ENCODE data around the gene SOX5. TPM values are rescaled to one million over a fixed set of nuclear protein-coding genes. Genes with fewer than 3 reads are reported as not detected.

Gene SOX5
- total RNA-seq, 2 donors from 2014 or later: 3.9 to 5.1 TPM

DNA sequence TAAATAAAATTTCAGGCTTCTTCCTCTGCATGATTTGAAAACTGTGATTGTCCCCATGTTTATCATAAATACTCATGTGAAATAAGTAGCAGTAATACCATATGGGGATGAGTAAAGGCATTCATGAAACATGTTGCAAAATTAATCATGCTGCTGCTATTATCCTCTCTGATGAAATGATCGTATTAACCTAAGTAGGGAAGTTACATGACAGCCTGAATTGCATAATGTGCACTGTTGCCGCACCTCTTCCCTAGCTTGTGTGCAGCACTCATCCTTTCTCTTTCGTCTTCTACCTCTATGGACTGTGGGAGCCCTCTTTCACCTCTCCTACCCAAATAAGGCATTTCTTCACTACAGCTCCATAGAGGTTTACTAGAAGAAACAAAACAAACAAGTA lies 367.6 kb downstream of the SOX5 start:
- intact Hi-C loops (cut with DNase I, micrococcal nuclease): no loop called here
- DNase-seq: no peak
- ATAC-seq: no peak

- DNase-seq (no peak), ATAC-seq (no peak)
- intact Hi-C loops (cut with DNase I, micrococcal nuclease): no loop called here
Measured at GRCh38 chr12:23579257-23579656, 370.2 kb downstream of the SOX5 start.

DNA sequence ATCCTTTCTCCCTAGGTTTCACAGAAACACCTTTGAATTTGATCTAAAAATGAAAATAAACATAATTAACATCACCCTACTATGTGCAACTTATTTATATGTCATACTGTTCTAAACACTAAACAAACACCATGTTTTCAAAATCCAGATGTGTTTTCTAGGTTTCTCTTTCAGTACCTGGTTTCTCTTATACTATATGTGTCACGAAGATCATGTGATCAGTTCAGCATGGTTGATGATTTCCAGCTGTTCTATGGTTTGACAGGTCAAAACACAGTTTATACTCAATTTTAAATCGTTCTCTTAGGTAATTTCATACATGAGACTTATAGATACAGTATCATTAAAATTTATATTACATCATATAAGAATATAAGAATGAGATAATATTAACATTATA lies 373.1 kb downstream of the SOX5 start:
- no peak for DNase-seq
- ATAC-seq: no peak
- intact Hi-C loops (cut with DNase I, micrococcal nuclease): no loop called here

DNA sequence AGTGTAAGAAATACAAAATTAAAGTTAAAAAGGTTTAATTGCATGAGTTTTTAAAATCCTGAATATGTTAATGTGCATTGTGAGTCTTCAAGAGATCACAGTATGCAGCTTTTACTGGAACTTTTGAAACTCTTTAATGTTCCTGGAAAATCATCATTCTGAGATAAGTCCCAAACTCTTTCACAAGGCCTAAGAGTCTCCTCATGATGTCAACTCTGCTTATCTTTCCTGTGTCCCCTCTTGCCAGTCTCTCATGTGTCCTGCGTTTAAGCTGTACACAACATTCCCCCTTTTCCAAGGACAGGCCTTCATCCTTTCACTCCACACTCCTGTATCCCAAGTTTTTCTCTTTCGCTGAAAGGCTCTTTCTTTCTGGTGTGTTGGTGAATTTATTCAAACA lies 380.1 kb downstream of the SOX5 start:
- DNase-seq: no peak
- no peak for ATAC-seq
- intact Hi-C loops (cut with DNase I, micrococcal nuclease): no loop called here

- DNase-seq: no peak
- intact Hi-C loops (cut with DNase I, micrococcal nuclease): no loop called here
- ATAC-seq: no peak
Measured at GRCh38 chr12:23566133-23566532, 383.3 kb downstream of the SOX5 start.

DNA sequence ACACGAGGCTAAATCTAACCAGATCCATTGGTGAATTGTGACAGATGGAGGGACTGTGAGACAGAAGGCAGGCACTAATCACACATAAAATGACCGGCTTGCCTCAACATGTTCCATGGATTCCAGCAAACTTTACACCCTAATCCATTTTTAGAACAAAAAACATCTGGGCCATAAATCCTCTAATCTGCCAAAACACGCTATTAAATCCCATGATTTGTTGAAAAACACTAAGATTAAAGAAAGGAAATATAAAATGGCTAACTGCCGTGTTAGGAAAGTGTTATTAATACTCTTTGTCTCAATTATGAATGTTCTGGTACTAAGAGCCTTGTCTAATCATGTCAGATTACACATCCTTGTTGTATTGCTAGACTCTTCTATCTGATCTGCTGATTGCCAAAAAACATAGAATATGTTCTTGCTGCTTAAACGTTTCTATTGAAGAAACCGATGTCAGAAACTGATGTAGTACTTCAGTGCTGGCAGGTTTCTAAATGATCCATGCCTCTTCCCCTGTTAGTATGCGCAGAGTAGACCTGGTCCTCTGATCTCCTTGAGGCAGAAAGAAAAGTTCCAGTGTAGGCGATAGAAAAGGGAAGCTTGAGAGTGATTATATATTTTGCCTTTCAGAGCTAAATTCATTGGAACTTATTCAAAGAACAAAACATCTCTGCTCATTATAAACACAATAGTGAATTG lies 384.9 kb downstream of the SOX5 start:
- ATAC-seq (no peak), DNase-seq (no peak)
- intact Hi-C loops (cut with DNase I, micrococcal nuclease): no loop called here

DNA sequence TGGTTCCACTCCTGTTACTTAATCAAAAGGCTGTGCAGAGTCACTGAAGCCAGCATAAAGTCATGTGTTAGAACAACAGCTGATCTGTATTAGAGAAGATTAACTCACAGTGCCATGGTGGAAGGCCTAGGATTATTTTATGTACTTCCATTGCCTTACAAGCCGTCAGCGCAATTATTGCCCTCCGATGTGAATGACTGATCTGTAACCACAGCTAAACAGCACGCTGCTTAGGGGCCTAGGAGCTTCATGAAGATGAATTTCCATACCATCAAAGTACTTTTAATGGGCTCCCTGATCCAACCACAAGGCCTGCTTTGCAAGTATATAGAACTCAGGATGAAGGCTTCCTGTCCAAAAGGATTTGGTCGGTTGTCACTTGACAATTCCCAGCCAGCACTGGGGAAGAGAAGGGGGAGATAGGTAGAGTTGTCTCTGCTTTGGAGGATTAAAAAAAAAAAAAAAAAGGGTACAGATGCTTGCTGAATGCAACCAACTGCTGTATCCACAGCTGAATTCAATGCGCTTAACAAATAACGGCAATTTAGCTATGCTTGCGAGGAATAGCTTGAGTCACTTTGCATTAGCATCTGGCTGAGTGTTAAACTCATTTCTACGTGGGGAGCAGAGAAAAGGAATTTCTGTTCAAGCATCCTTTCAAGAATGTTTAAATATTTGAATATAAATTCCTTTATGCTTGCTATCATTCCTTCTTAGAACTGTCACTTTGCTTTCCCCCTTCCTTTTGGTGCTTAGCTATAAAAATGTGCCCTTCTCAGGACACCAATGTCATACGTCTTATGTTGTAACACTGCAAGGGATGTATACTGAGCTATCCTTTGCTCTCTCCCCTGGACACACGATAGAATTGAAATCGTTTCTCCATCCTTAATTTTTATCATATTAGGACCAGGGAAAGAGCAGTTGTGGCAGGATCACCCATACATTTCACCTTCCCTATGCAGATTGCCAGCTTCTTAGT lies 387.8 kb downstream of the SOX5 start:
- DNase-seq (no peak), ATAC-seq (no peak)
- intact Hi-C loops (cut with DNase I, micrococcal nuclease): no loop called here

GRCh38 chr12:23560611-23561010 lies 388.9 kb downstream of the SOX5 start:
- ATAC-seq: no peak
- intact Hi-C loops (cut with DNase I, micrococcal nuclease): no loop called here
- DNase-seq: no peak

DNA sequence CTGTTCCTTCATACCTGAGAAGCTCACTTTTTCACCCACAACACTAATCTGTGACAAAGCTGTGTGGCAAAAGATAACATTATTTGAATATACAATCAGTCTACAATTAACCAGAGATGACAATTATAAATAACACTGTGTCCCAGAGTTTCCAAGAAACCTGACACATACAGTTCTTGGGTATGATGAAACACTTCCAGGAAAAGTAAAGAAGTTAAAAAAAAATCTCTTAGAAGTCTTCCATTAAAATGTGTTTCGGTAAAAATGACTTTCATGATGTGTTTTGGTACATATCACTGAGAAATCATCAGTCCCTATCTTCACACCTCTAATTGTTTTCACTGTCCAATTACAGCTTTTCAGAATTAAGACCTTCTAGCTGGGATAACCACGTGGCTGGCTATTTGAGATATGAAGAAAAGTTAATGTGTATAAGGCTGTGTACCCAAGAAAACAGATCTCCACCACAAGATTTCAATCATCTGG lies 390.2 kb downstream of the SOX5 start:
- intact Hi-C loops (cut with DNase I, micrococcal nuclease): no loop called here
- DNase-seq (no peak), ATAC-seq (no peak)

GRCh38 chr12:23556661-23557060 lies 392.8 kb downstream of the SOX5 start:
- intact Hi-C loops (cut with DNase I, micrococcal nuclease): no loop called here

GRCh38 chr12:23555825-23556207 lies 393.7 kb downstream of the SOX5 start:
- no peak for ATAC-seq
- no peak for DNase-seq
- intact Hi-C loops (cut with DNase I, micrococcal nuclease): no loop called here

More at GRCh38 chr12:23556661-23557060, 392.8 kb downstream of the SOX5 start:
- ATAC-seq (no peak), DNase-seq (no peak)

DNA sequence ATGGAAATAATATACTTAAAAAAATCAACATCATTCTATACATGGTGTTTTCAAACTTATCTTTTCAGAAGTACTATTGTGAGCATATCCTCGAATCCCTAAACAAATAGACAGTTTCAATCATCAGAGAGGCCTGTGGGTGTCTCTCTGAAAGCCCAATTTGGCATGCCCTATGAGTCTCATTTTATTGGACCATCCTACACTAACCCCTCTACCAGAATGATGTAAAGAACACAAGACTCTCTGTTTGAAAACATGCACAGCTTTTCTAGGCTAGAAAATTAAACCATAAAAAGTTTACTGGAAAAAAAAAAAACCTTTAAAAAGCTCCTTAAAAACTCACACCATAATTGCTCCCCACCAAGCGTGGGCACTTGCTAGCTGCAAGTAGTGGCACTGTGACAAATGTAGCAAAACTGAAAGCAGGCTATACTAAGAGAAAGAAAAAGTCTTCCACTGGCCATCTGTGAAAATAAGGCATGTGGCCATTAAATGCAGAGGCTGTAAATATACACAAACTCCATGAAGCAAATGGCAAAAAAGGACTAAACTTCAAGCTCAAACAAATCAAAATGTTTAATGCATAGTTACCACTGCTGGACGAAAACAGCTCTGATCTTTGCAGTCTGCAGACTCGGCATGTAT lies 394.2 kb downstream of the SOX5 start:
- ATAC-seq (no peak), DNase-seq (no peak)
- intact Hi-C loops (cut with DNase I, micrococcal nuclease): no loop called here

- intact Hi-C loops (cut with DNase I, micrococcal nuclease): no loop called here
- no peak for ATAC-seq
- DNase-seq: no peak
Measured at GRCh38 chr12:23552417-23552816, 397.1 kb downstream of the SOX5 start.

GRCh38 chr12:23550753-23551152 lies 398.7 kb downstream of the SOX5 start:
- ATAC-seq (no peak), DNase-seq (no peak)
- intact Hi-C loops (cut with DNase I, micrococcal nuclease): no loop called here

- intact Hi-C loops (cut with DNase I, micrococcal nuclease): no loop called here
- ATAC-seq (no peak), DNase-seq (no peak)
Measured at GRCh38 chr12:23548742-23549141, 400.7 kb downstream of the SOX5 start.

GRCh38 chr12:23546756-23547155 lies 402.7 kb downstream of the SOX5 start:
- DNase-seq (no peak), ATAC-seq (no peak)
- intact Hi-C loops (cut with DNase I, micrococcal nuclease): no loop called here

GRCh38 chr12:23543767-23544166 lies 405.7 kb downstream of the SOX5 start:
- intact Hi-C loops (cut with DNase I, micrococcal nuclease): no loop called here
- ATAC-seq (no peak), DNase-seq (no peak)

- ATAC-seq: no peak
- DNase-seq: no peak
- intact Hi-C loops (cut with DNase I, micrococcal nuclease): no loop called here
Measured at GRCh38 chr12:23542187-23542586, 407.3 kb downstream of the SOX5 start.

DNA sequence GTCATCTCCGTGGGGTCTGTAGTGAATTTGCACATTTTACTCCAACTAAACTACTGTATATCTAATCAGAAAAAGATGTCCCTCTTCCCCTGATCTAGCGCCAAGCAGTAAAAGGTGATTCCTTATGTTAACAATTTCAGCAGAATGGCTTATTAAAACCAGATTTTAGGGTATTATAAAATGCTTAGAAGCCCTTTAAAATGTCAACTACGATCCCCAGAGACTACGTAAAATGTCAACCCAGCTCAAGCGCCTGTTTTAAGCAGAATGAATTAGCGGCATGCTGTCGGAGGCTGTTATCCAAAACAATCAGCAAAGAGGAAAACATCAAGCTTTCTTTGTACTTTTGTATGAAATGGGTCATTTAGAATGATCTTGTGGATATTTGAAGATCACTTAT lies 408.9 kb downstream of the SOX5 start:
- DNase-seq (no peak), ATAC-seq (no peak)
- intact Hi-C loops (cut with DNase I, micrococcal nuclease): no loop called here

- intact Hi-C loops (cut with DNase I, micrococcal nuclease): no loop called here
- ATAC-seq (no peak), DNase-seq (no peak)
Measured at GRCh38 chr12:23536293-23536692, 413.2 kb downstream of the SOX5 start.

All from left colon (tissue), 2 donors.